Midbrain (tissue), 1 donor: ENCODE results near the gene RPS16.
"Not testable (repeated sequence)": the region's sequence is repeated elsewhere in the genome, so short reads cannot be mapped to it uniquely, and the experiment has no call there.

Experiments used
- DNase-seq: peaks from one replicate; lab custom pipeline; 2025; lab: John Stamatoyannopoulos, UW

RPS16 gene

DNA sequence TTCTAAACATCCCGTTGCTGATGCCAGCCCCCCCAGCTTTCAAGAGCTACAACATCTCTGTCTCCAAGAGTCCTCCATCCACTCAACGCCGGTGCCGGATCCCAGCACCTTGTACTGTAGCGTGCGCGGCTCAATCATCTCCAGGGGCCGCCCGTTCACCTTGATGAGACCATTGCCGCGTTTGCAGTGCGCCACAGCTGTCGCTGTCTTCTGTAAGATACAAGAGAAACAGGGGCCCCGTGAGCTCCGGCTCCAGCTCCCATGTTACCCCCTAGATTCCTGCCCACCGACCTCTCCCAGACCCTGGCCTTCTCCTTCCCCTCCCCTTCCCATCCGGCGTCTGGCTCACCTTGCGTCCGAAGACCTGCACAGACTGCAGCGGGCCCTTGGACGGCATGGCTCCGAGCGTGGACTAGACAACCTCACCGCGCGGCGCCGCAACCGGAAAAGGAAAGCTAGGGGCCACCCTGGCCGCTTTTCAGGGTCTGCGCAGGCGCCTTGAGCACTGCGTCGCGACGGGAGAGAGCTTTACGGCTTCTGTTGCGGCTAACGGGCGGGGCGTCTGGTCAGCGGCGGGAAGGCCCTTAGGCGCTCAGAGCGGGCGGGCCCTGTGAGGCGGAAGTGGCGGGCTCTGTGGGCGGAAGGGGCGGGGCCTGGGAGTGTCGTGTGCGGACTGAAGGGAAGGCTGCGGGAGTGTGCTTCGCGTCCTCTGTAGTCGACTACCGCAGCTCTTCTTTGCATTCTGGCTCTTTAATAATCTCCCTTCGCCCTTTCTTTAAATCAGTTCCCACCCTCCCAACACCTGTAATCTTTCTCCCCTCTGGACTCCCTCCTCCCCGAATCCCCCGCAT, at the start of gene RPS16:
Gene RPS16 (minus strand): TSS at position 451 of the 851 bp plus-strand sequence. CDS start 54 bp downstream, at position 397.
- peak; percentile 99 for DNase-seq

DNA sequence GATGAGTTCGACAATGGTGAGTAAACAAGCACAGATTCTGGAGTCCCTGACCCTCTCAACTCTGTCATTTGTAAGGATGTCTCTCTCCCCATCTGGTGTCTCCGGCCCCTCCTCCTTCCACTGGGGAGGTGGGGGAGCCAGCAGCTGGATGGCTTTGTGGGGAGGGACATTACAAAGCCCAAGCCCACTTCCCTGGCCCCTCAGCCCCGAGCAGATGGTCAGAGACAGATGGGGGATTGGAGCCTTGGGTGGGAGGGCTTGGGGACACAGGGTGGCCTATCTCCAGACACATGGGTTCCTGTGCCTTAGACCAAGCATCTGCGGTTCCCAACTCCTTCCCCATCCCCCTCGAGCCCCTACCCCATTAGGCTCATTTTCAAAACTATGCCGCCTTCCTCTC, 47.4 kb upstream of the RPS16 start:
- DNase-seq = no peak

DNA sequence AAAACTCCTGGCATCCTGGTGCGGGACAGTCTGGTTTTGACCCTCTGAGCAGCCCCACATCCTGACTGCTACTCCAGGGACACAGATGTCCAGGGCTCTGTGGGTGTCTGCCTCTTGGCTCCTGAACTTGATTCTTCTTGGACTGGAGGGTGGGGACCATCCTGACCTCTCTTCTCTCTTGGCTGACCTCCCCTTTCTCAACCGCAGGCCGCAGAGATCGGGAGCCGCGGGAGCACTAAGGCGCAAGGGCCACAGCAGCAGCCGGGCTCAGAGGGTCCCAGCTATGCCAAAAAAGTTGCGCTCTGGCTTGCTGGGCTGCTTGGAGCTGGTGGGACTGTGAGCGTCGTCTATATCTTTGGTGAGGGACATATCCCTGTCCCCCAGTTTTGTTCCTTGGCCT, 45.9 kb upstream of the RPS16 start:
- no peak for DNase-seq

- no peak for DNase-seq
These were observed 45.4 kb upstream of the RPS16 start for GRCh38 chr19:39481229-39481545.

- DNase-seq = peak; percentile 95
These were observed 44.8 kb upstream of the RPS16 start, which contains the start of gene TIMM50 for GRCh38 chr19:39480337-39481228. TIMM50 (plus strand) TSS chr19:39480838; CDS start chr19:39480854, 16 bp downstream.

GRCh38 chr19:39479916-39480315, 44.2 kb upstream of the RPS16 start:
- DNase-seq = no peak

DNA sequence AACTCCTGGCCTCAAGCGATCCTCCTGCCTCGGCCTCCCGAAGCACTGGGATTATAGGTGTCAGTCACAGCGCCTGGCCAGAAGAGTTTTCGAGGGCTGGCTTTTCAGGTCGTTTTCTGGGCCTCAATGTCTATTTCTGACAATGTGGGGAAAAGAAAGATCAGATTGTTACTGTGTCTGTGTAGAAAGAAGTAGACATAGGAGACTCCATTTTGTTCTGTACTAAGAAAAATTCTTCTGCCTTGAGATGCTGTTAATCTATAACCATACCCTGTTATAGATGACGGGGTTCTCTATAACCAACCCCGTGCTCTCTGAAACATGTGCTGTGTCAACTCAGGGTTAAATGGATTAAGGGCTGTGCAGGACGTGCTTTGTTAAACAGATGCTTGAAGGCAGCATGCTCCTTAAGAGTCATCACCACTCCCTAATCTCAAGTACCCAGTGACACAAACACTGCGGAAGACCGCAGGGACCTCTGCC, 43.6 kb upstream of the RPS16 start:
- not testable (repeated sequence) for DNase-seq

DNA sequence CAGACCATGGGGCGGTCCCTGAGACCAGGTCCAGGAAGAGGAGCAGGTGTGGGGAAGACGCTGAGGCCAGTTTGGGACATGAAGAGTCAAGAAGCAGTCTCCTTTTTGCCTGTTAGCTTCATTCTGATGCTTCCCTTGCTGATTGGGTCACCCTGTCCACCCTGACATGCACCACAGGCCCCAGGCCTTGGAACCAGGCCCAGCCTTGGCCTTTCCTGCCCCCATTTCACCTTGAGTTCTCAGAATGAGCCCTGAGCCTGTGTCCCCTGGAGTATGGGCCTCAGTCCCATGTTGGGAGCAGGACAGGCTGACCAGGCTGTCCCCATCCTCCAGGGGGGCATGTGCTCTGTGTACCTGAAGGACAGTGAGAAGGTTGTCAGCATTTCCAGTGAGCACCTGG, 40.0 kb upstream of the RPS16 start:
- DNase-seq = no peak

DNA sequence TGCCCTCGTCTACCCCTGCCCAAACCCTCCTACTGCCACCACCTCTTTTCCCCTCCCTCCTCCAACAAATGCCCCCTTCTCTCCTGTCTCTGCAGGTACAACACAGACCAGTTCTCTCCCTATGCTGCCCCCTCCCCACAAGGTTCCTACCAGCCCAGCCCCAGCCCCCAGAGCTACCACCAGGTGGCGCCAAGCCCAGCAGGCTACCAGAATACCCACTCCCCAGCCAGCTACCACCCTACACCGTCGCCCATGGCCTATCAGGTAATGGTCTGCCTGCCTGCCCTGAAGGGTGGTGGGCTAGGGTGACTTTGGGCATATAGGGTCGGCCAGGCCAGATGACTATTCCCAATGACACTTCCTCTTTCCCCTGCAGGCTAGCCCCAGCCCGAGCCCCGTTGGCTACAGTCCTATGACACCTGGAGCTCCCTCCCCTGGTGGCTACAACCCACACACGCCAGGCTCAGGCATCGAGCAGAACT, 38.4 kb upstream of the RPS16 start:
- peak; percentile 14 for DNase-seq

GRCh38 chr19:39473443-39473960, 37.8 kb upstream of the RPS16 start:
- DNase-seq = no peak

- no peak for DNase-seq
These were observed 37.1 kb upstream of the RPS16 start for GRCh38 chr19:39472746-39473442.

DNA sequence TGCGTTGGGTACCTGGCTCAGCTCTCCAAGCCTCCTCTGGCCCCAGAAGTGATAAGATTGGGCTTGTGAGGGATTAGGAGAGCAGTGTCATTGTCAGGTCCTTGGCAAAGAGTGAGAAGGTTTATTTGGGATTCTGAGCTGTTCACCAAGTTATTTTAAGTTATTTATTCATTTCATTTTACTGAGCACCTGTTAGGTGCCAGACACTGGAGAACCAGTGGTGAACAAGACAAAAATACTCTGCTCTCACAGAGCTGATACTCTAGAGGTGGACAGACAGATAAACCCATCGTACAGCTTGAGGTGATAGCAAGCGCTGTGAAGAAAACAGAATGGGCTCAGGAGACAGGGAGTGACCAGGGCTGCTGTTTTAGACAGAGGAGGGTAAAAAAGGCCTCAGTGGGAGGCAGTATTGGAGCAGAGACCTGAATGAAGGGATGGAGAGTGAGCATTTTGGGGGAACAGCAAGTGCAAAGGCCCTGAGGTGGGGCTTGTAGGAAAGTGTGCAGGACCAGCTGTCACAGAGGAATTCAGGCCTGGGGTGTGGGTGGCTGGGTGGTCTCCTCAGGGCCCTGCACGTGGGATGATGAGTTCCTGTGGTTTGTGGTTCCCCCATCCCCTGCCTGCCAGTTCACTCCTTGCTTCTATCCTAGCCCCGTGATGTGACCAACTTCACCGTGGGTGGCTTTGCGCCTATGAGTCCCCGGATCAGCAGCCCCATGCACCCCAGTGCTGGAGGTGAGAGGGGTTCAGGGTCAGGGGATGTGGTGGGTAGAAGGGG, 36.2 kb upstream of the RPS16 start:
- DNase-seq = no peak

GRCh38 chr19:39470724-39471339, 35.1 kb upstream of the RPS16 start:
- no peak for DNase-seq

DNA sequence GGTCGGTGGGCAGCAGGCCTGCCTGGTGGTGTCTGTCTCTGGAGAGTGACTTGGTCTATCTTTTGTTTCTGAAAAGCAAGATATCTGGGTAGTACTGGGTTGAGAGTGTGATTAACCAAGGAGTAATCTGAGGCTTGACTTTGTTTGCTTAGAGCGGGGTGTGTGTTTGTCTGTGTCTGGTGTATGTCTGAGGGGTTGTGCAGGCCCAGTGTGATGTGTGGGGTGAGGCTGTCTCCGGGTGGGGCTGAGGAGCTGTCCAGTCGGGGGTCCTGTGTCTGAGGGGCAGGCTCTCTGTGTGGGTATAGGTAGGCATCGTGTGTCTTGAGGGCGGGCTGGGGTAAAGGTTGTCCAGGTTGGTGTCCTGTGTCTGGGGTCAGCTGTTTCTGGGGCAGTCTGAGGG, 33.8 kb upstream of the RPS16 start:
- no peak for DNase-seq

DNA sequence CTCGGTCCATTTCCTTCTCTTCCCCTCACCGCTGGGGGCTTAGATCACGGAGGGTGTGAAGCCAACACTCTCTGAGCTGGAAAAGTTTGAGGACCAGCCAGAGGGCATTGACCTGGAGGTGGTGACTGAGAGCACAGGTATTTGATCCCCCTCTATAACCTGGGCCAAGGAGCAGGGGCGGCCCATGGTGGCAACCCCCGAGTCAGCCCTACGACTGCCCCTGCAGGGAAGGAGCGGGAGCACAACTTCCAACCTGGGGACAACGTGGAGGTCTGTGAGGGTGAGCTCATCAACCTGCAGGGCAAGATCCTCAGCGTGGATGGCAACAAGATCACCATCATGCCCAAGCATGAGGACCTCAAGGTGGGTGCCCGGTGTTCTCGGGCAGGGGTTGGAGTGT, 33.3 kb upstream of the RPS16 start:
- no peak for DNase-seq

DNA sequence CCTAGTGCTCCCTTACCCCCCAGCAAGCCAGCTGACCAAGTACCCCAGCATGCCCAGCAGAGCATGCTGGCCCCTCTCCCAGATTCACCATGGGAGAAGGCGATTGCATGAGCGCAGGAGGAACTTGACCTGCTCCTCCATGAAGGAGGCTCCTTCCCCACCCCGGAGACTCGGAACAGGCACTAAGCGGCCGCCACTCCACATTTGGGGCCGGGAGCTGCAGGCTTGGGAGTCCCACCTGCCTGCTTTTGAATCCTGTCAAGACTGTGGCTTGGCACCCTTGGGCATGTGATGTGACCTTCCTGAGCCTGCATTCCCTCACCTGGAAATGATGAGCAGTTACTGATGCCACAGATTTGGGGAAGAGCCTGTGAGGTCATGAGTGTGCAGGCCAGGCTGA, 32.2 kb upstream of the RPS16 start:
- DNase-seq = no peak

DNA sequence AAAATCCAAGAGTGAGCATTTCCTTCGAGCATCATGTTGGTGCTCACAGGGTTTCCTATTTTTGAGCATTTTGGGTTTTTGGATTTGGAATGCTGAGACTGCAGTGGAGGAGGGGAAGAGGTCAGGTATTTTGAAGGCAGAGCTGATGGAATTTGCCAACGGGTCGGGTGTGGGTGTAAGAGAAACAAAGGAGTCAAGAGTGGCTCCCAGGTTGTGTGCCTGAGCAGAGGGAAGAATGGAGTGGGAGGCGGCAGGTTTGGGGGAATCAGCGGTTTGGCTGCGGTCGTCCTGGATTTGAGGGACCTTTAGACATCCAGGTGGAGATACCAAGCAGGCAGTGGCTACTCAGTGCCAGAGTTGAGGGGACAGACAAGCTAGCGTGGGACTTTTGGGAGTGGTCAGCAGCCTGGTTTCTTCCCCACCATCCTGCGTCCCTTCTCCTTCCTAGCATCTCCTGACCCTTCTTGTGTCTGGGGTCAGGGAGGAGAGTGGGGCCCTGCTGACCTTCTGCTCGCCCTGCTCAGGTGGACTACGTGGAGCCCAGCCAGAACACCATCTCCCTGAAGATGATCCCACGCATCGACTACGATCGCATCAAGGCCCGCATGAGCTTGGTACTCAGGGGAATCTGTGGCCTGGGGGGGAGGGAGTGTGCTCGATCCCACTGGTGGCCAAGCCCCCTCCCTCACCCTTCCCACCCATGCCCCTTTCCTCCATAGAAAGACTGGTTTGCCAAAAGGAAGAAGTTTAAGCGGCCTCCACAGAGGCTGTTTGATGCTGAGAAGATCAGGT, 30.4 kb upstream of the RPS16 start:
- no peak for DNase-seq

GRCh38 chr19:39463403-39463802, 27.7 kb upstream of the RPS16 start:
- no peak for DNase-seq

GRCh38 chr19:39451257-39451656, 15.5 kb upstream of the RPS16 start:
- not testable (repeated sequence) for DNase-seq
